Measurements from ENCODE around the gene SZRD1. TPM values are rescaled to one million over a fixed set of nuclear protein-coding genes. Genes with fewer than 3 reads are reported as not detected.

Gene SZRD1
- total RNA-seq, 2 donors from 2014 or later, result 119 to 140 TPM

- TF ChIP-seq, protein P1, sequence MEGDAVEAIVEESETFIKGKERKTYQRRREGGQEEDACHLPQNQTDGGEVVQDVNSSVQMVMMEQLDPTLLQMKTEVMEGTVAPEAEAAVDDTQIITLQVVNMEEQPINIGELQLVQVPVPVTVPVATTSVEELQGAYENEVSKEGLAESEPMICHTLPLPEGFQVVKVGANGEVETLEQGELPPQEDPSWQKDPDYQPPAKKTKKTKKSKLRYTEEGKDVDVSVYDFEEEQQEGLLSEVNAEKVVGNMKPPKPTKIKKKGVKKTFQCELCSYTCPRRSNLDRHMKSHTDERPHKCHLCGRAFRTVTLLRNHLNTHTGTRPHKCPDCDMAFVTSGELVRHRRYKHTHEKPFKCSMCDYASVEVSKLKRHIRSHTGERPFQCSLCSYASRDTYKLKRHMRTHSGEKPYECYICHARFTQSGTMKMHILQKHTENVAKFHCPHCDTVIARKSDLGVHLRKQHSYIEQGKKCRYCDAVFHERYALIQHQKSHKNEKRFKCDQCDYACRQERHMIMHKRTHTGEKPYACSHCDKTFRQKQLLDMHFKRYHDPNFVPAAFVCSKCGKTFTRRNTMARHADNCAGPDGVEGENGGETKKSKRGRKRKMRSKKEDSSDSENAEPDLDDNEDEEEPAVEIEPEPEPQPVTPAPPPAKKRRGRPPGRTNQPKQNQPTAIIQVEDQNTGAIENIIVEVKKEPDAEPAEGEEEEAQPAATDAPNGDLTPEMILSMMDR (IDR thresholded peaks at IDR 0.05), result no peak
- Histone ChIP-seq H3K9ac (ENCODE audit: low read depth in 2 of 2, low read length in 2 of 2) (no peak overlapping the region), H3K36me3 (no peaks in the 10 kb centered on the region), H3K27me3 (no peaks in the 10 kb centered on the region), H3K27ac (no peak overlapping the region), H3K9me3 (no peaks in the 10 kb centered on the region), H3K4me1 (no peaks in the 10 kb centered on the region), H3K4me3 (no peak overlapping the region)
- DNase-seq, result no peak
- intact Hi-C loops (cut with DNase I), result no loop called here
Measured at GRCh38 chr1:16434501-16434900, 67.5 kb downstream of the SZRD1 start.

DNA sequence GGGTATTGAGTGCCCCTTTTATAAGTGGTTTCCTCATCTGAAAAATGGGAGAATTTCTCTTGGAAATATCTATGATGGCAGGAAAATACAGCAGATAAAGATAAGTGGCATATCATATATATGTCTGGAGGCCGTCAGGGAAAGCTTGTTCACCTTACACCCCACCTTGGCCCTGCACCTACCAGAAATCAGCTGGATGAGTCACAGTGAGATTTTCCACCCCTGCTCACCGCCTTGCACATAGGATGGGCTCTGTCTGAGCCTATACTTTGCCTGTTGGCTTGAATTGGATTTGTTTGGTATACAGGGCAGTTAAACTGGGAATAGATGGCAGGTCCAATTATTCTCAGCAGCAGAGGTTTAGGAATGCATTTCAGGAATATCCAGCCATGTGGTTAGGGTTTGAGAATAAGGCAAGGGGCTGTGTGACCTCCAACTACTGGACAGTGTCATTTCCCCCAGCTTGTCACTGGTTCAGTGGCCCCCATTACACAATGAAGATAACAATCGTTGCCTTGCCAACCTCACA is 70.0 kb downstream of the SZRD1 start, which contains the start of gene SPATA21:
SPATA21 (minus strand) TSS at position 479 of the 529 bp plus-strand sequence. CDS start 6,053 bp downstream, outside the sequence.
- Histone ChIP-seq H3K27me3 (no peaks in the 10 kb centered on the region), H3K4me1 (peaks cover 5% of the 10 kb centered on the region), H3K9ac (ENCODE audit: low read depth in 2 of 2, low read length in 2 of 2) (no peak within 1 kb of the TSS), H3K9me3 (no peaks in the 10 kb centered on the region), H3K36me3 (no peaks in the 10 kb centered on the region), H3K27ac (no peak within 1 kb of the TSS), H3K4me3 (no peak within 1 kb of the TSS)
- intact Hi-C loops (cut with DNase I), result no loop called here
- TF ChIP-seq, protein P1 (IDR thresholded peaks at IDR 0.05), result no peak
- DNase-seq, result no peak

DNA sequence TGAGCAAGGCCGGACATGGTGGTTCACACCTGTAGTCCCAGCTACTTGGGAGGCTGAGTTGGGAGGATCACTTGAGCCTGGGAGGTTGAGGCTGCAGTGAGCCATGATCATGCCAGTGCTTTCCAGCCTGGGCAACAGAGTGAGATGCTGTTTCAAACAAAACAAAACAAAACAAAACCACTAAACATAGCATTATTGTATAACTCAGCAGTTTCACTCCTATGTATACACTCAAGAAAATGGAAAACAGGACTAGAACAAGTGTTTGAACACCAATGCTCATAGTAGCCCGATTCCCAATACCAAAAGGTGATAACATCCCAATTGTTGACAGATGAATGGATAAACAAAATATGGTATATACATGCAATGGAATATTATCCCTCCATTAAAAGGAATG is 71.5 kb downstream of the SZRD1 start:
- Histone ChIP-seq H3K4me1 (peaks cover 5% of the 10 kb centered on the region), H3K27ac (no peak overlapping the region), H3K27me3 (no peaks in the 10 kb centered on the region), H3K9me3 (no peaks in the 10 kb centered on the region), H3K9ac (ENCODE audit: low read depth in 2 of 2, low read length in 2 of 2) (no peak overlapping the region), H3K4me3 (no peak overlapping the region), H3K36me3 (no peaks in the 10 kb centered on the region)
- intact Hi-C loops (cut with DNase I), result no loop called here
- TF ChIP-seq, protein P1 (IDR thresholded peaks at IDR 0.05), result no peak
- DNase-seq, result no peak

DNA sequence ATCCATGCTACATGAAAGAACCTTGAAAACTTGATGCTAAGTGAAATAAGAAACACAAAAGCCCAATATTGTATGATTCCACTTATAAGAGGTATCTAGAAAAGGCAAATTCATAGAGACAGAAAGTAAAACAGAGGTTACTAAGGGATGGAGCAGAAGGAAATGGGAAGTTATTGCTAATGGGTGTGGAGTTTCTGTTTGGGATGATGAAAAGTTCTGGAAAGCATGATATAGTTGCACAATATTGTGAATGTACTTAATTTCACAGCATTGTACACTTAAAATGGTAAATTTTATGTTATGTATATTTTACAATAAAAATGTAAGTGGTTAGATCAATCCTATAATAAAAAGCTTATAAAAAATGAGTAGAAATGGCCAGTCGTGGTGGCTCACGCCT is 71.9 kb downstream of the SZRD1 start:
- Histone ChIP-seq H3K9me3 (no peaks in the 10 kb centered on the region), H3K36me3 (no peaks in the 10 kb centered on the region), H3K4me1 (peaks cover 5% of the 10 kb centered on the region), H3K9ac (ENCODE audit: low read depth in 2 of 2, low read length in 2 of 2) (no peak overlapping the region), H3K27ac (no peak overlapping the region), H3K27me3 (no peaks in the 10 kb centered on the region), H3K4me3 (no peak overlapping the region)
- TF ChIP-seq, protein P1 (IDR thresholded peaks at IDR 0.05), result no peak
- intact Hi-C loops (cut with DNase I), result no loop called here
- no peak for DNase-seq

DNA sequence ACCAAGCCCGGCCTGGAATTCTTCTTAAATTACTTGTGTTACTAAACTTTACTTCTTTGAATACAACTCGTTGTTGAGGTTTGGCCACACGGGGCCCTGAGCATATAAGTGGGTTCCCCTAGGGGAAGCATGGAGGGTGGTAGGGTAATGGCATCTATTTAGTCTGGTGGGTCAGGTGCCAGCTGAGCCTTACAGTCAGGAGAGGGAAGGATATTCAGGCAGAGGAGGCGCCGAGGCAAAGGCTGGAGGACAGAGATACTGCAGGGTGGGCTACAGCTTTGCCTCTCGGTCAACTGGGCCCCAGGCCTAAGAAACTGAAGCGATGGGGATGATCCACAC is 73.1 kb downstream of the SZRD1 start:
- intact Hi-C loops (cut with DNase I), result no loop called here
- Histone ChIP-seq H3K4me3 (peak overlapping the region; percentile 74), H3K9ac (ENCODE audit: low read depth in 2 of 2, low read length in 2 of 2) (peak overlapping the region; percentile 97 to 98), H3K9me3 (no peaks in the 10 kb centered on the region), H3K36me3 (no peaks in the 10 kb centered on the region), H3K4me1 (peaks cover 5% of the 10 kb centered on the region), H3K27ac (peak overlapping the region; percentile 73), H3K27me3 (no peaks in the 10 kb centered on the region)
- TF ChIP-seq, protein P1 (IDR thresholded peaks at IDR 0.05), result no peak
- DNase-seq, result no peak
